Measurements from ENCODE around the gene COL6A2. TPM values are rescaled to one million over a fixed set of nuclear protein-coding genes. Genes with fewer than 3 reads are reported as not detected.
"Not testable (repeated sequence)": the region's sequence is repeated elsewhere in the genome, so short reads cannot be mapped to it uniquely, and the experiment has no call there.

COL6A2 gene
- total RNA-seq, 1 donor from 2014 or later, result 1,821 TPM

DNA sequence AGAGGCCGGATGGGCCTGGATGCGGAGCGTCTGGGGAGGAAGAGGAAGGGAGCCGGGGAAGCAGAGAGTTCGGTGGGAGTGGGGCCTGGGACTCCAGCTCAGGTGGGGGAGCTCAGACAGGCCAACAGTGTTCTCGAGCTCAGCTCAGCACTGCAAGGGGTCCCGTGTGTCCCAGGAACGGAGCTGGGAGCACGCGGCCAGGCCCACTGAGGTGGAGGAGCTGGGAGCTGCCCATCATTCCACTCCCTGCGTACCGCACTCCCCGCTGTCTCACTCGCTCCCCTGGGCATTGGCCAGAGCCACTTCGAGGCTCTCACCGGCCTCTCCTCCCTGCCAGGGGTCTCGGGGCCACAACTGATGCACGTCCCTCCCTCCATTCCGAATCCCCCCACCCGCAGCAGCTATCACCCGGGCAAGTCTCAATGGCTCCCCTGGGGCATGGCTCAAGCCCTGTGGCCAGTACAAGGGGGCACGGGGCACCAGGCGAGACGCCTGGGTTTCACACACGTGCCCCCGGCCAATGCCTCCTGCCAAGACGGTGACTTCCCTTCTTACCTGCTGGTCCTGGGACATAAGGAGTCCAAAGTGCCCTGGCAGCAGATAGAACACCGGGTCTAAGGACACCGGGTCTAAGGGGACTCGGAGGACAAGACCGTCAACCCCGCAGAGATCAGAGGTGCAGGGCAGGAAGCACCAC lies 30.3 kb upstream of the COL6A2 start:
- no peaks in the 10 kb centered on the region for H3K9me3 Mint-ChIP-seq (ENCODE audit: unreplicated experiment)
- peak overlapping the region; percentile 97 for H3K27ac Mint-ChIP-seq (ENCODE audit: unreplicated experiment)
- H3K36me3 Mint-ChIP-seq (ENCODE audit: unreplicated experiment), result no peaks in the 10 kb centered on the region
- peak; percentile 82 for DNase-seq (ENCODE audit: extremely low spot score, unreplicated experiment)
- H3K4me1 Mint-ChIP-seq (ENCODE audit: unreplicated experiment), result peaks cover 38% of the 10 kb centered on the region
- no peak overlapping the region for H3K4me3 Mint-ChIP-seq (ENCODE audit: unreplicated experiment)
- H3K27me3 Mint-ChIP-seq (ENCODE audit: unreplicated experiment), result no peaks in the 10 kb centered on the region
- TF ChIP-seq, protein P1, sequence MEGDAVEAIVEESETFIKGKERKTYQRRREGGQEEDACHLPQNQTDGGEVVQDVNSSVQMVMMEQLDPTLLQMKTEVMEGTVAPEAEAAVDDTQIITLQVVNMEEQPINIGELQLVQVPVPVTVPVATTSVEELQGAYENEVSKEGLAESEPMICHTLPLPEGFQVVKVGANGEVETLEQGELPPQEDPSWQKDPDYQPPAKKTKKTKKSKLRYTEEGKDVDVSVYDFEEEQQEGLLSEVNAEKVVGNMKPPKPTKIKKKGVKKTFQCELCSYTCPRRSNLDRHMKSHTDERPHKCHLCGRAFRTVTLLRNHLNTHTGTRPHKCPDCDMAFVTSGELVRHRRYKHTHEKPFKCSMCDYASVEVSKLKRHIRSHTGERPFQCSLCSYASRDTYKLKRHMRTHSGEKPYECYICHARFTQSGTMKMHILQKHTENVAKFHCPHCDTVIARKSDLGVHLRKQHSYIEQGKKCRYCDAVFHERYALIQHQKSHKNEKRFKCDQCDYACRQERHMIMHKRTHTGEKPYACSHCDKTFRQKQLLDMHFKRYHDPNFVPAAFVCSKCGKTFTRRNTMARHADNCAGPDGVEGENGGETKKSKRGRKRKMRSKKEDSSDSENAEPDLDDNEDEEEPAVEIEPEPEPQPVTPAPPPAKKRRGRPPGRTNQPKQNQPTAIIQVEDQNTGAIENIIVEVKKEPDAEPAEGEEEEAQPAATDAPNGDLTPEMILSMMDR (IDR thresholded peaks at IDR 0.05), result no peak

DNA sequence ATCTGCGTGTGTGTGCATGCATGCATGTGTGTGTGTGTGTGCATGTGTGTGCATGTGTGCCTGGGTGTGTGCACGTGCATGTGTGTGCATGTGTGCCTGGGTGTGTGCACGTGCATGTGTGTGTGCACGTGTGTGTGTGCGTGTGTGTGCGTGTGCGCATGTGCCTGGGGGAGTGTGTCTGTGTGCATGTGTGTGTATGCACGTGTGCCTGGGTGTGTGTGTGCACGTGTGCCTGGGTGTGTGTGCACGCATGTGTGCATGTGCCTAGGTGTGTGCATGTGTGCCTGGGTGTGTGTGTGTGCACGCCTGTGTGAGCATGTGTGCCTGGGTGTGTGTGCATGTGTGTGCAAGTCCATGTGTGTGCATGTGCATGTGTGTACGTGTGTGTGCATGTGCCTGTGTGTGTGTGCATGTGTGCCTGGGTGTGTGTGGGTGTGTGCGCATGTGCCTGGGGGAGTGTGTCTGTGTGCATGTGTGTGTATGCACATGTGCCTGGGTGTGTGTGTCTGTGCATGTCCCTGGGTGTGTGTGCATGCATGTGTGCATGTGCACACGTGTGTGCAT lies 29.3 kb upstream of the COL6A2 start:
- H3K4me3 Mint-ChIP-seq (ENCODE audit: unreplicated experiment), result no peak overlapping the region
- no peaks in the 10 kb centered on the region for H3K36me3 Mint-ChIP-seq (ENCODE audit: unreplicated experiment)
- H3K27ac Mint-ChIP-seq (ENCODE audit: unreplicated experiment), result no peak overlapping the region
- H3K4me1 Mint-ChIP-seq (ENCODE audit: unreplicated experiment), result peaks cover 38% of the 10 kb centered on the region
- H3K27me3 Mint-ChIP-seq (ENCODE audit: unreplicated experiment), result no peaks in the 10 kb centered on the region
- H3K9me3 Mint-ChIP-seq (ENCODE audit: unreplicated experiment), result no peaks in the 10 kb centered on the region
- DNase-seq (ENCODE audit: extremely low spot score, unreplicated experiment), result no peak
- TF ChIP-seq, protein P1 (IDR thresholded peaks at IDR 0.05), result no peak

DNA sequence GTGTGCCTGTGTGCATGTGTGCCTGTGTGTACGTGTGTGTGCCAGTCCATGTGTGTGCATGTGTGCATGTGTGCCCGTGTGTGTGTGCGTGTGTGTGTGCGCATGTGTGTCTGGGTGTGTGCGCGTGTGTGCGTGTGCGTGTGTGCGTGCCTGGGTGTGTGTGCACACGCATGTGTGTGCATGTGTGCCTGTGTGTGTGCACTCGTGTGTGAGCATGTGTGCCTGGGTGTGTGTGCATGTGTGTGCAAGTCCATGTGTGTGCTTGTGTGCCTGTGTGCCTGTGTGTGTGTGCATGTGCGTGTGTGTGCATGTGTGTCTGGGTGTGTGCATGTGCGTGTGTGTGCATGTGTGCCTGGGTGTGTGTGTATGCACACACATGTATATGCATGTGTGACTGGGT lies 28.7 kb upstream of the COL6A2 start:
- H3K36me3 Mint-ChIP-seq (ENCODE audit: unreplicated experiment), result no peaks in the 10 kb centered on the region
- peaks cover 37% of the 10 kb centered on the region for H3K4me1 Mint-ChIP-seq (ENCODE audit: unreplicated experiment)
- no peak overlapping the region for H3K4me3 Mint-ChIP-seq (ENCODE audit: unreplicated experiment)
- DNase-seq (ENCODE audit: extremely low spot score, unreplicated experiment), result peak; percentile 40
- H3K27me3 Mint-ChIP-seq (ENCODE audit: unreplicated experiment), result no peaks in the 10 kb centered on the region
- H3K9me3 Mint-ChIP-seq (ENCODE audit: unreplicated experiment), result no peaks in the 10 kb centered on the region
- H3K27ac Mint-ChIP-seq (ENCODE audit: unreplicated experiment), result no peak overlapping the region
- TF ChIP-seq, protein P1 (IDR thresholded peaks at IDR 0.05), result no peak

DNA sequence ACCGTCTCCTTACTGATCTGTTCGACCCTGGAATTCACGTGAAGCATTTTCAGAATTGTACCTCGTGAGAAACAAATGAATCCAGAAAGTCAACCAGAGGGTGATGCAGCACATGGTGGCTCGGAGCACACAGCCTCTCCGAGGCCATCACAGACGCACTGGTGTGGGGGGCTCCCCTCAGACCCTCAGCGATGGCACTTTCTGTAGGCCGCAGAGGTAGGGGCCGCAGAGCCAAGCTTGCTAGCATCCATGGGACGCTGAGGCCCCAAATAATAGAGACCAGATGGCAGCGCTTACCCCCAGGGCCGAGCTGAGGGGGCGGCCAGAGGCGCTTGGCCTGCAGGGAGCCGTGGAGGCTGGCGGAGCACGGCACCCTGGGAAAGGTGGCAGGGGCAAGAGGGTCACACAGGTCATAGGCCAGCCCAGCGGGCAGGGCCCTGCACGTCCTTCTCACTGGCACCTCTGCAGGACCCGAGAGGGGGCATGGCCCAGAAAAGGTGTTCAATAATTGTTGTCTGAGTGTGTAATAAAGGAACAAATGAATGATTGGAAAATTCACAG lies 28.1 kb upstream of the COL6A2 start:
- no peak overlapping the region for H3K27ac Mint-ChIP-seq (ENCODE audit: unreplicated experiment)
- peak; percentile 62 for DNase-seq (ENCODE audit: extremely low spot score, unreplicated experiment)
- no peaks in the 10 kb centered on the region for H3K27me3 Mint-ChIP-seq (ENCODE audit: unreplicated experiment)
- TF ChIP-seq, protein P1 (IDR thresholded peaks at IDR 0.05), result no peak
- no peak overlapping the region for H3K4me3 Mint-ChIP-seq (ENCODE audit: unreplicated experiment)
- no peaks in the 10 kb centered on the region for H3K9me3 Mint-ChIP-seq (ENCODE audit: unreplicated experiment)
- peaks cover 32% of the 10 kb centered on the region for H3K4me1 Mint-ChIP-seq (ENCODE audit: unreplicated experiment)
- H3K36me3 Mint-ChIP-seq (ENCODE audit: unreplicated experiment), result no peaks in the 10 kb centered on the region

DNA sequence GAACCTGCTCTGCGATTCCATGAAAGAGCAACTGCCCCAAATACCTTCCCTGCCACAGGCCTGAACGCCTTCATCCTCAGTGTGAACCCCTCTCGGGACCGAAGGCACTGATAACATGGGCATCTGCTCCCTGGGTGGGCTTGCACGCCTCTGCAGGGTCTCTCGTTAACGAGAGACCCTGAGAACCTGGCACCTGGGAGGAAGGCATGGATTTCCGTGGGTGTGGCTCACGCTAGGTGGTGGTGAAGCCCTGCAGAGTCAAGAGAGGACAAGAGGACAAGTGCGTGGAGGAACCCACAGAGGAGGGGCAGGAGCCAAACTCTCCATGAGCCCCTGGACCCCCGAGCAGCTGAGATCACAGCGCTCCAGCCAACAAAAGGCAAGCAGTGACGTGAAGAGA lies 26.8 kb upstream of the COL6A2 start:
- H3K4me1 Mint-ChIP-seq (ENCODE audit: unreplicated experiment), result peaks cover 19% of the 10 kb centered on the region

DNA sequence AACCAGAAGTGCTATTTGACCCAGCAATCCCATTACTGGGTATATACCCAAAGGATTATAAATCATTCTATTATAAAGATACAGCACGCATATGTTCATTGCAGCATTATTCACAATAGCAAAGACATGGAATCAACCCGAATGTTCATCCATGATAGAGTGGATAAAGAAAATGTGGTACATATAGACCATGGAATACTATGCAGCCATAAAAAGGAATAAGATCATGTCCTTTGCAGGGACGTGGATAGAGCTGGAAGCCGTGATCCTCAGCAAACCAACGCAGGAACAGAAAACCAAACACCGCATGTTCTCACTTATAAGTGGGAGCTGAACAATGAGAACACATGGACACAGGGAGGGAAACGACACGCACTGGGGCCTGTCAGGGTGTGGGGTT lies 21.2 kb upstream of the COL6A2 start:
- not testable (repeated sequence) for H3K27me3 Mint-ChIP-seq (ENCODE audit: unreplicated experiment); H3K27ac Mint-ChIP-seq (ENCODE audit: unreplicated experiment); DNase-seq (ENCODE audit: extremely low spot score, unreplicated experiment); H3K9me3 Mint-ChIP-seq (ENCODE audit: unreplicated experiment); H3K4me3 Mint-ChIP-seq (ENCODE audit: unreplicated experiment); H3K36me3 Mint-ChIP-seq (ENCODE audit: unreplicated experiment)
- H3K4me1 Mint-ChIP-seq (ENCODE audit: unreplicated experiment), result peaks cover 32% of the 10 kb centered on the region

More for the DNA sequence above, 26.8 kb upstream of the COL6A2 start:
- TF ChIP-seq, protein P1 (IDR thresholded peaks at IDR 0.05), result no peak
- no peaks in the 10 kb centered on the region for H3K36me3 Mint-ChIP-seq (ENCODE audit: unreplicated experiment)
- H3K9me3 Mint-ChIP-seq (ENCODE audit: unreplicated experiment), result no peaks in the 10 kb centered on the region
- H3K4me3 Mint-ChIP-seq (ENCODE audit: unreplicated experiment), result no peak overlapping the region
- DNase-seq (ENCODE audit: extremely low spot score, unreplicated experiment), result peak; percentile 72
- no peaks in the 10 kb centered on the region for H3K27me3 Mint-ChIP-seq (ENCODE audit: unreplicated experiment)
- no peak overlapping the region for H3K27ac Mint-ChIP-seq (ENCODE audit: unreplicated experiment)
